GM19238 (cell line): ENCODE data around the gene URB2.
A peak's percentile ranks its signal among the peaks of the same experiment; 100 is the strongest.
"Not testable (repeated sequence)": the region's sequence is repeated elsewhere in the genome, so short reads cannot be mapped to it uniquely, and the experiment has no call there.

Experiments used
- DNase-seq: peaks from one replicate; pipeline ENCODE4 v3.0.0; 2011; ENCODE audit warnings: low spot score; ENCODE audit not compliant: insufficient read length

Gene URB2

GRCh38 chr1:229689904-229690303 is 63.9 kb downstream of the URB2 start:
- DNase-seq = no peak

- DNase-seq = no peak
Measured at GRCh38 chr1:229690662-229691061, 64.6 kb downstream of the URB2 start.

- no peak for DNase-seq
Measured at GRCh38 chr1:229691362-229691761, 65.3 kb downstream of the URB2 start.

GRCh38 chr1:229693129-229693900 is 67.3 kb downstream of the URB2 start:
- peak; percentile 22 for DNase-seq

- no peak for DNase-seq
Measured at GRCh38 chr1:229694053-229694693, 68.1 kb downstream of the URB2 start.

GRCh38 chr1:229696385-229696784 is 70.3 kb downstream of the URB2 start:
- DNase-seq = no peak

- DNase-seq = no peak
Measured at GRCh38 chr1:229699613-229700267, 73.7 kb downstream of the URB2 start.

- no peak for DNase-seq
Measured at GRCh38 chr1:229704157-229704556, 78.1 kb downstream of the URB2 start.

GRCh38 chr1:229705152-229705551 is 79.1 kb downstream of the URB2 start:
- not testable (repeated sequence) for DNase-seq

GRCh38 chr1:229707127-229707526 is 81.1 kb downstream of the URB2 start:
- DNase-seq = not testable (repeated sequence)

- no peak for DNase-seq
Measured at GRCh38 chr1:229709500-229710013, 83.5 kb downstream of the URB2 start.
